SK-MEL-5 (cell line): ENCODE data around the gene PLEKHG3. TPM values are rescaled to one million over a fixed set of nuclear protein-coding genes. Genes with fewer than 3 reads are reported as not detected.
A peak's percentile ranks its signal among the peaks of the same experiment; 100 is the strongest.

ENCODE experiments used
- DNase-seq: peaks from one replicate; pipeline ENCODE4 v3.0.0-alpha.2; 2016; ENCODE audit warnings: low read depth, low spot score
- in situ Hi-C: cut with HindIII; loops from 2 replicates; pipeline ENCODE4 v1.10.0; 2016; ENCODE audit warnings: low sequenced_read_pairs, high pct_unique_total_duplicates, low pct_unique_long_range_greater_than_20kb
- total RNA-seq: library from RNA; depleted of rRNA; stranded (reverse); fragments of >200 nt; shearing (Covaris generic); gene quantifications from 2 replicates; pipeline ENCODE4 v1.2.3, GENCODE V29; 2014

The PLEKHG3 gene
- total RNA-seq, 1 experiment from 2014 or later = 28.4 TPM

- in situ Hi-C loops = no loop called here
- no peak for DNase-seq
These were observed 14.5 kb downstream of the PLEKHG3 start for GRCh38 chr14:64718762-64719161.

- DNase-seq = no peak
- in situ Hi-C loops = no loop called here
These were observed 15.4 kb downstream of the PLEKHG3 start for GRCh38 chr14:64719601-64720000.

GRCh38 chr14:64720131-64720576 lies 15.9 kb downstream of the PLEKHG3 start:
- in situ Hi-C loops = no loop called here
- DNase-seq = no peak

GRCh38 chr14:64721391-64721791 lies 17.2 kb downstream of the PLEKHG3 start:
- in situ Hi-C loops = no loop called here

GRCh38 chr14:64721899-64722298 lies 17.7 kb downstream of the PLEKHG3 start:
- in situ Hi-C loops = no loop called here
- DNase-seq = no peak

More at GRCh38 chr14:64721391-64721791, 17.2 kb downstream of the PLEKHG3 start:
- DNase-seq = peak; percentile 34

GRCh38 chr14:64722842-64723447 lies 18.7 kb downstream of the PLEKHG3 start:
- in situ Hi-C loops = no loop called here
- no peak for DNase-seq

GRCh38 chr14:64723691-64724577 lies 19.7 kb downstream of the PLEKHG3 start:
- in situ Hi-C loops = no loop called here
- peak; percentile 89 for DNase-seq

GRCh38 chr14:64724578-64724930 lies 20.3 kb downstream of the PLEKHG3 start:
- in situ Hi-C loops = no loop called here
- no peak for DNase-seq

- in situ Hi-C loops = no loop called here
- DNase-seq = no peak
These were observed 21.1 kb downstream of the PLEKHG3 start for GRCh38 chr14:64725261-64725815.

- in situ Hi-C loops = no loop called here
- no peak for DNase-seq
These were observed 21.8 kb downstream of the PLEKHG3 start for GRCh38 chr14:64725879-64726584.

- DNase-seq = no peak
- in situ Hi-C loops = no loop called here
These were observed 22.3 kb downstream of the PLEKHG3 start for GRCh38 chr14:64726585-64726890.

GRCh38 chr14:64727551-64728071 lies 23.4 kb downstream of the PLEKHG3 start:
- no peak for DNase-seq
- in situ Hi-C loops = no loop called here

GRCh38 chr14:64728106-64728505 lies 23.9 kb downstream of the PLEKHG3 start:
- in situ Hi-C loops = no loop called here
- no peak for DNase-seq

GRCh38 chr14:64728856-64729255 lies 24.6 kb downstream of the PLEKHG3 start:
- no peak for DNase-seq
- in situ Hi-C loops = no loop called here

GRCh38 chr14:64729386-64730060 lies 25.3 kb downstream of the PLEKHG3 start:
- DNase-seq = no peak
- in situ Hi-C loops = no loop called here

GRCh38 chr14:64730061-64730440 lies 25.8 kb downstream of the PLEKHG3 start:
- DNase-seq = no peak
- in situ Hi-C loops = no loop called here

- in situ Hi-C loops = no loop called here
- no peak for DNase-seq
These were observed 26.5 kb downstream of the PLEKHG3 start for GRCh38 chr14:64730681-64731080.

GRCh38 chr14:64731141-64731581 lies 26.9 kb downstream of the PLEKHG3 start:
- DNase-seq = no peak
- in situ Hi-C loops = no loop called here
